ENCODE measurements around the gene C10orf62.
"Not testable (repeated sequence)": the region's sequence is repeated elsewhere in the genome, so short reads cannot be mapped to it uniquely, and the experiment has no call there.

The C10orf62 gene

DNA sequence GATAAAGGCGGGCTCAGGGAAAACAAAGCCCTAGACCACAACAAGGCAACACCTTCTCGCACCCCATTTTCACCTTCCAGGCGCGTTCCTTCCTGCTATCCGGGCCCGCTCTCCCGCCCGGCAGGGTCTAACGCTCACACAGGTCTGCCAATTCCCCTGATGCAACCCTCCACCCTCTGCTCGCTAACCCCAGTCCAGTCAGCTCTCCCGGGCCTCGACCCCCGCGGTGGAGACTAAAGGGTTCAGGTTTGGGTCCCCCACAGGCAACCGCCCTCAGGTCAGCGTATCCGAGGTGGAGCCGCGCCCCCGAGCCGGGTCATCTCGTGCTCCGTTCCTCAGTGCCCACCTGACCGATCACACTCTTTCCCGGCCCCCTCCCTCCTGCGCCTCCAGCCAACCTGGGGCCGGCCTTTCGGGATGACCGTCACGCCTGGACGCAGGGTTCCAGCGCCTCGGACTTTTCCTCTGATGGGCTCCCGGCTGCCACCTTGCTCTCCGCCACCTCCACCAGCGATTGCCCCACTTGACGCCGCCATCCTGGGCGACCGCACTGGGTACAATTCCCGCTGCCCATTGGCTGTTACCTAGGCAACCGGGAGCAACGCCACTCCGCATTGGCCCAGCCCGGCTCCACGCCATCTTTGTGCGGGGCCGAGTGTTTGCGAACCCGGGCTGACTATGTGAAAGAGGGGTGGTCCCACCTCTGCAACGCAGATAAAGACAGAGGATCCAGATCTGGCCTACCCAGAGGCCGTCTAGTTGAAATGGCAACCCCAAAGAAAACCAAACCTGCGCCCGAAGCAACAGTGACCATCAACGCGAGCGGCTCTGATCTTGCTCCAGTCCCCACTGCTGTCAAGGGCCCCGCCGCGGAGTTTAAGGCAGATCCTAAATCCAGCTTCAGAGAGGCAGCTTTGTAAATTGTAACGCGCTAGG is 43.7 kb downstream of the C10orf62 start, which contains the start of gene MORN4:
Gene MORN4, minus strand, starts transcription at position 552 of the 936 bp plus-strand sequence. CDS start 13,847 bp downstream, outside the sequence.
- peak; percentile 88 for DNase-seq

DNA sequence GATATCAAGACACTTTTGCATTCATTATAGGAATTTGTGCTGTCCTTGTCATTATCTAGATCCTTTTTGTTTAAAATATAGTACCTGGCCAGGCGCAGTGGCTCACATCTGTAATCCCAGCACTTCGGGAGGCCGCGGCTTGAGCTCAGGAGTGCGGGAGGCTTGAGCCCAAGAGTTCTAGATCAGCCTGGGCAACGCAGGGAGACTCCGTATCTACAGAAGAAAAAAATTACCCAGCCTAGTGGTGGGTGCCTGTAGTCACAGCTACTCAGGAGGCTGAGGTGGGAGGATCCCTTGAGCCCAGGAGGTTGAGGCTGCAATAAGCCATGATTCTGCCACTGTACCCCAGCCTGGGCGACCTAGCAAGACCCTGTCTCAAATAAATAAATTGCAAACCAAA is 44.4 kb downstream of the C10orf62 start:
- DNase-seq = no peak

DNA sequence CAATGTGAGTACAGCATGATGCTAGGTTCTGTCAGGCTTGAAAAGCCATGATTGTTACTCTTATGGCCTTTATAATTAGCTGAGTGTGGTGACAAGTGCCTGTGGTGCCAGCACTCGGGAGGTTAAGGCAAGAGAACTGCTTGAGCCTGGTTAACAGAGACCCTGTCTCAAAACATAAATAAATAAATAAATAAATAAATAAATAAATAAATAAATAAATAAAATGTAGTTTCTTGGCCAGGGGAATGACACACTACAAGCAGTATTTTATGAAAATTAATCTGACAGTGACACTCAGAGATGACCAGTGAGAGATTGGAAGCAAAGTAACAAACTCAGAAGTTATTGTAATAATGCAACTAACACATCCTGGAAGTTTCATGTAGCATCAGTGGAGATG is 46.1 kb downstream of the C10orf62 start:
- DNase-seq = no peak

DNA sequence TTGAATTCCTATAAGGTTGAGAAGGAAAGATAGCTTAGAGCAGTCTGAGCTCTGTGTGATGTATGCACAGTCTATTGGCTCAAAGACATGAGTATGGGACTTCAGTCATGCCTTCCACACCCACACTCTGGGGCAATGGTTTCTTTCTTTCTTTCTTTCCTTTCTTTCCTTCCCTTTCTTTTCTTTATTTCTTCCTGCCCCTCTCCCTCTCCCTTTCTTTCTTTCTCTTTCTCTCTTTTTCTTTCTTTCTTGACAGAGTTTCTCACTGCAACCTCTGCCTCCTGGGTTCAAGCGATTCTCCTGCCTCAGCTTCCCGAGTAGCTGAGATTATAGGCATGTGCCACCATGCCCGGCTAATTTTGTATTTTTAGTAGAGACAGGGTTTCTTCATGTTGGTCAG is 49.6 kb downstream of the C10orf62 start:
- not testable (repeated sequence) for DNase-seq

DNA sequence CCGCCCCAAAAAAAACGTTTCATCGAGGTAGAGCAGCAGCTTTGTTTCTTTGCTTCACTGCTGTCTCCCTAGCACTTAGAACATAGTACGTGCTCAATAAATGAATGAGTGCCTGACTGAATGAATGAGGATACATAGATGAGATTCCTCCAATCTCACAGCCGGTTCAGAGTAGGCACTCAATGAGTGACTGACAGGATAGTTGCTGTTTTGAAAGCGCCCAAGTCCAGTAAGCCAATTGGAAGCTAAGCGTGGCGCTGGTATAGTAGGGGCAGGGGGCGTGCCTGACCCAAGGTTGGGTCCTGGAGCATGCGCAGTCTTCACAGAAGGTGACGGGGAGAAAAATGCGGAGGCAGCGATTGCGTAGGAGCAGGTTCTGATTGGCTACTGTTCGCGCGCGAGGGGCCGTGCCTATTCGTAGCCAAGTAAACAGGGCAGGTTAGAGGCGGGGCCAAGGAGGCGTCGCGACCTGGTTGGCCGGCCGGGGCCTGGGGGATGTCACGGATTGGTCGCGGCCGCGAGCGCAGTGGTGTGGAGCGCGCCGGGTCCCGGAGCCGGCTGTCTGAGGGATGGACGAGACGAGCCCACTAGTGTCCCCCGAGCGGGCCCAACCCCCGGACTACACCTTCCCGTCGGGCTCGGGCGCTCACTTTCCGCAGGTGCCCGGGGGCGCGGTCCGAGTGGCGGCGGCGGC is 50.8 kb downstream of the C10orf62 start, which contains the start of gene PI4K2A:
Gene PI4K2A, plus strand, starts transcription at position 498 of the 694 bp plus-strand sequence. Its CDS starts 72 bp downstream, at position 570.
- peak; percentile 98 for DNase-seq
